Measurements from ENCODE around the gene PSRC1.

Gene PSRC1

DNA sequence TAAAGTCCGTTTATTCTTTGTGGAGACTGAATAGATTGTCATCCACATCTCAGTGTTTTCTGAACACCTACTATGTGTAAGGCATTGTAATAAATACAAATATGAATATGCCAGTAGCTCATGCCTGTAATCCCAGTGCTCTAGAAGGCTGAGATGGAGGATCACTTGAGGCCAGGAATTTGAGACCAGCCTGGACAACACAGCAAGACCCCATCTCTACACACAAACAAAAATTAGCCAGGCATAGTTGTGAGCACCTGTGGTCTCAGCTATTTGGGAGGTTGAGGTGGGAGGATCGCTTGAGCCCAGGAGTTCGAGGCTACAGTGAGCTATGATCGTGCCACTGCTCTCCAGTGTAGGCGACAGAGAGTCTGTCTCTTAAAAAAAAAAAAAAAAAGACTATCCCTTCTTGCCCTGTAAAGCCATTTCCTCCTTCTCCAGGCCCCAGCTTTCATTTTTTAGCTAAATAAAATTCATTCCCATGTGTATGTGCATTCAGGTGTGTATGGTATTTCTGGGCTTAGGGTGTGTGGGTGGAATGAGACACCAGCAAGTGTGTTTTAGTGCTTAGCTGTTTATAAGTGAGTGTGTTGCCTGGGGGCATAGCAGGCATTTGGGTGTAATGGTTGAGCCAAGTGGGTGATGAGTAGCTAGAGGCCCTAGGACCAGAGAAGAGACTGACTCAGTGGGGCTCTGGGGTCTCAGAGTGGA lies 25.8 kb downstream of the PSRC1 start:
- no peak for DNase-seq

DNA sequence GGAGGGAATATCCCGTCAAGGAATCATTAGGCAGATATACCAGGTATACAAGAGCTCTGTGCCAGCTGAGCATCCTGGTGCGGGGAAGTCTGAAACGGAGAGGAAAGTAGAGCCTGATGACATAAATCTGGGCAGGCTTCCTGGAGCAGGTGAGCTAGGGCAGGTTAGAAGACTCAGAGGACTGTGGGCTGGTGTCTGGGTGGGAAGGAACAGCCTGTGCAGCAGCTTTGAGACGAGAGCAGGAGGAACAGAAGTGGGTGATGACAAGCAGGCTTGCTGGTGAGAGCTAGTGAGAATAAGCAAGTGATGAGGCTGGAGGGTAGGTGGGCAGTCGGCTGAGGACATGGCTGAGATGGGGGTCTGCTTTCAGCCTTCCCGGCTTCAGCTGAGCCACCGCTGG lies 26.9 kb downstream of the PSRC1 start:
- no peak for DNase-seq

DNA sequence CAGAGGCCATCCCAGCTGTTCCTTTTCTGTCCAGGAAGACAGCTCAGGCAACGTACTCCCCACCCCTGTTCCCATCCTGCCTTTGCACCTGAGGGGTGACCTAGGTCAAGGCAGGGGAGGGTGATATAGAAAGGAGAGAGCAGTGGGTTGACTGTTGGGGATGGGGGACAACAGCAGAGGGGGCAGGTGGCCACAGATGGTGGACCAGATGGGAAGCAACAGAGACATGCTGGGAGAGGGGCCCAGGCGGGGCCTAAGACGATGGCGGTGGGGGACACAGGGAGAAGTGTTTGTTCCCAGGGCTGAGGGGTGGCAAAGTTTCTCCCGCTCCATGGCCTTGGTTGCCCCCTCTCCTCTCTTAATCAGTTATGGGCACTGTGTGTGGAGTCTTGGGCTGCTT lies 27.3 kb downstream of the PSRC1 start:
- DNase-seq: no peak

DNA sequence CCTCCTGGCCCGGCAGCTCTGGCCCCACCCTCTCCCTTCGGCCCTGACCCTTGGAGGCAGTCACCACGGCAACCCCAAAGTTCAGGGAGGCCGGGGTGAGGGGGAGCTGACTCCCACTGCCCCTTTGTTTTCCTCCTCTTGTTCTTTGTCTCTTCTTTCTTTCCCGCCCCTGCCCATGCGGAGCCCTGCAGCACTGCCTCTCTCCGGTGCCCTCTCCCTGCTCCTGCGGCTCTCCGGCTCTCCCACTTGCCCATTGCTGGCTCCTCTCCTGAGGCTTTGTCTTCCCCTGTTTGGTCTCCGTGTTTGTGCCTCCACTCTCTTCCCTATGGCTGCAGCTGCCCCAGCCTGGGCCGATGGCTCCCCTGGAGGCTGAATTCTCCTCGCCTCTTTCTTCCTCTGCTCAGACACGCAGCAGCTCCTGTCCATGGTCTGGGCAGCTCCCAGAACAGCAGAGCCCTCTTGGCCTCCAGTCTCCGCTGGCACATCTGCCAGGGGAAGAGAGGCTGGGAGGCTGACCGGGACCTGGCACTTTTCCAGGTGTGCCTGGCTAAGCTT lies 27.8 kb downstream of the PSRC1 start:
- no peak for DNase-seq

DNA sequence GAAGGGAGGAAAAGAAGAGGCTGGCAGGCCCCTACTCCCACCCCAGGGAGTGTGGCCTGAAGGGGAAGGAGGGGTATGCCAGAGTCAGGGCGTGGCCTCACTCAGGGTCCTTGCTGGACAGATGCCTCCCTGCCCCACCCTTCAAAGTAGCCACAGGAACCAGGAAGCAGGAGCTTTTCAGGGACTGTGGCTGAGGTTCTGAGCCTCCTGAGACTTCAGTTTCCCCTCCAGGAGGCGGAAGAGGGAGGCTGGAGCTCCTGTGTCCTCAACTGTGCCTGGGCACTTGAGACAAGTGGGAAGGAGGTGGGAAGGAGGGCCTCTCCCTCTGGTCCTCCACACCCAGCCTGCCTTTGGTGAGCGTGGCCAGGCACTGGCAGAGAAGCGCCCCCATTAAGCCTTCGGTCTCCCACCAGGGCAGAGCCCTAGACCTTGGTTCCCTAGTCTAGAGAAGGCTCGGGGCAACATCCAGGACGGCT lies 28.3 kb downstream of the PSRC1 start:
- DNase-seq: no peak

DNA sequence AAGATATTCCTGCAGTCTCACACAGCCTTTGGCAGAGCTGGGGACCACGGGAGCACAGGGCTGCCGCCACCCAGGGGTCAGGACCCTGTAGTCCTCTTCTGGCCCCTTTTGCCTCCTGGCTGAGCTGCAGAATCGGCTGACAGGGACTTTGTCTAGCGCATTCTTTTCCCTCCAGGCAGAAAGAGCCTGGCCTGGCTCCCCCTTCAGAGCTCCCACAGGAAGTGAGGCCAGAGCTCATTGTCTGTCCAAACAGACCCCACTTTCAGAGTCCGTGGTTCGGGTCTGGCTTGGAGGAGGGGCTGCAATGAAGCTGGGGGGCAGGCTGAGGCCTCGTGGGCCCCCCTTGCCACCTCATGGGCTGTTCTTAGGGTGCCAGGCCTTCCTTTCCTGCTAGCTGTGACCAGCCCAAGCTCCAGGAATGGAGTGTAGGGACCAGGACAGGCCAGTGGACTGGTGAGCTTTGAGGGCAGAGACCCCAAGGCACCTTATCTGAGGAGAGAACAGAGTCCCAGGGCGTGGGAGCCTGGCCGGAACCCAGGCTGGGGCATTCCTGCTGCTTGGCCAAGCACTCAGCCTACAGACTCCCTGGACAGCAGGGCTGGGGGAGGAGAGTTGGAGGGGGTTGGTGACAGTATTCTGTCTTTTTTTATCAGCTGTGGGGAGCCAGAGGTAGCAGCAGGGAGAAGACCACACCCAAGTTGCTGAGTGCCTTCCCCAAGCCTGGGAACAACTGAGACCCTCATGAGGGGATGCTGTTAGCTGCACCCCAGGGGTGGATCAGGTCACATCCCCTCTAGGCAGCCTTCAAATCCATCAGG lies 28.9 kb downstream of the PSRC1 start:
- no peak for DNase-seq

DNA sequence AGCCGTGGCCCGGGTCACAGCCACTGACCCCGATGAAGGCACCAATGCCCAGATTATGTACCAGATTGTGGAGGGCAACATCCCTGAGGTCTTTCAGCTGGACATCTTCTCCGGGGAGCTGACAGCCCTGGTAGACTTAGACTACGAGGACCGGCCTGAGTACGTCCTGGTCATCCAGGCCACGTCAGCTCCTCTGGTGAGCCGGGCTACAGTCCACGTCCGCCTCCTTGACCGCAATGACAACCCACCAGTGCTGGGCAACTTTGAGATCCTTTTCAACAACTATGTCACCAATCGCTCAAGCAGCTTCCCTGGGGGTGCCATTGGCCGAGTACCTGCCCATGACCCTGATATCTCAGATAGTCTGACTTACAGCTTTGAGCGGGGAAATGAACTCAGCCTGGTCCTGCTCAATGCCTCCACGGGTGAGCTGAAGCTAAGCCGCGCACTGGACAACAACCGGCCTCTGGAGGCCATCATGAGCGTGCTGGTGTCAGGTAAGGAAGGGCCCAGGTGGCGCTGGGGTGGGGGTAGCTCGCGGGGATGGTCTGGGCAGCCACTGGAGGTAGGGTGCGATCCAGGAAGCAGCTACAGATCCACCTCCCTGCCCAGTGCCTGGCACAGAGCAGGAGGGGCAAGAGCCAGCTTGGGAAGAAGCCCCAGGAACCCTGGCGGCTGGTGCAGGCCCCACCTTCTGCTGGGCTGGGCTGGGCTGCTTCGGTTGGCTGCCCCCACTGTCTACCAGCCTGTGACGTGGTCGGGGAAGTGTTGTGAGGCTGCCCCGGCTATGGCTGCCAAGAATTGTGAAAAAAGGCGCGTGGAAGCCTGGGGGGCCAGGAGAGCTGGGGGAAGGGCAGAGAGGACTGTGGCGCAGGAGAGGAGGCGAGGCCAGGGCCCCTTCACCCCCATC lies 29.8 kb downstream of the PSRC1 start:
- DNase-seq: no peak

DNA sequence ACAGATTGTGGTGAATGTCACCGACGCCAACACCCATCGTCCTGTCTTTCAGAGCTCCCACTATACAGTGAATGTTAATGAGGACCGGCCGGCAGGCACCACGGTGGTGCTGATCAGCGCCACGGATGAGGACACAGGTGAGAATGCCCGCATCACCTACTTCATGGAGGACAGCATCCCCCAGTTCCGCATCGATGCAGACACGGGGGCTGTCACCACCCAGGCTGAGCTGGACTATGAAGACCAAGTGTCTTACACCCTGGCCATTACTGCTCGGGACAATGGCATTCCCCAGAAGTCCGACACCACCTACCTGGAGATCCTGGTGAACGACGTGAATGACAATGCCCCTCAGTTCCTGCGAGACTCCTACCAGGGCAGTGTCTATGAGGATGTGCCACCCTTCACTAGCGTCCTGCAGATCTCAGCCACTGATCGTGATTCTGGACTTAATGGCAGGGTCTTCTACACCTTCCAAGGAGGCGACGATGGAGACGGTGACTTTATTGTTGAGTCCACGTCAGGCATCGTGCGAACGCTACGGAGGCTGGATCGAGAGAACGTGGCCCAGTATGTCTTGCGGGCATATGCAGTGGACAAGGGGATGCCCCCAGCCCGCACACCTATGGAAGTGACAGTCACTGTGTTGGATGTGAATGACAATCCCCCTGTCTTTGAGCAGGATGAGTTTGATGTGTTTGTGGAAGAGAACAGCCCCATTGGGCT lies 30.6 kb downstream of the PSRC1 start:
- no peak for DNase-seq

DNA sequence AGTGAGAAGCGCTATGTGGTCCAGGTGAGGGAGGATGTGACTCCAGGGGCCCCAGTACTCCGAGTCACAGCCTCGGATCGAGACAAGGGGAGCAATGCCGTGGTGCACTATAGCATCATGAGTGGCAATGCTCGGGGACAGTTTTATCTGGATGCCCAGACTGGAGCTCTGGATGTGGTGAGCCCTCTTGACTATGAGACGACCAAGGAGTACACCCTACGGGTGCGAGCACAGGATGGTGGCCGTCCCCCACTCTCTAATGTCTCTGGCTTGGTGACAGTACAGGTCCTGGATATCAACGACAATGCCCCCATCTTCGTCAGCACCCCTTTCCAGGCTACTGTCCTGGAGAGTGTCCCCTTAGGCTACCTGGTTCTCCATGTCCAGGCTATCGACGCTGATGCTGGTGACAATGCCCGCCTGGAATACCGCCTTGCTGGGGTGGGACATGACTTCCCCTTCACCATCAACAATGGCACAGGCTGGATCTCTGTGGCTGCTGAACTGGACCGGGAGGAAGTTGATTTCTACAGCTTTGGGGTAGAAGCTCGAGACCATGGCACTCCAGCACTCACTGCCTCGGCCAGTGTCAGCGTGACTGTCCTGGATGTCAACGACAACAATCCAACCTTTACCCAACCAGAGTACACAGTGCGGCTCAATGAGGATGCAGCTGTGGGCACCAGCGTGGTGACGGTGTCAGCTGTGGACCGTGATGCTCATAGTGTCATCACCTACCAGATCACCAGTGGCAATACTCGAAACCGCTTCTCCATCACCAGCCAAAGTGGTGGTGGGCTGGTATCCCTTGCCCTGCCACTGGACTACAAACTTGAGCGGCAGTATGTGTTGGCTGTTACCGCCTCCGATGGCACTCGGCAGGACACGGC lies 31.4 kb downstream of the PSRC1 start:
- no peak for DNase-seq

DNA sequence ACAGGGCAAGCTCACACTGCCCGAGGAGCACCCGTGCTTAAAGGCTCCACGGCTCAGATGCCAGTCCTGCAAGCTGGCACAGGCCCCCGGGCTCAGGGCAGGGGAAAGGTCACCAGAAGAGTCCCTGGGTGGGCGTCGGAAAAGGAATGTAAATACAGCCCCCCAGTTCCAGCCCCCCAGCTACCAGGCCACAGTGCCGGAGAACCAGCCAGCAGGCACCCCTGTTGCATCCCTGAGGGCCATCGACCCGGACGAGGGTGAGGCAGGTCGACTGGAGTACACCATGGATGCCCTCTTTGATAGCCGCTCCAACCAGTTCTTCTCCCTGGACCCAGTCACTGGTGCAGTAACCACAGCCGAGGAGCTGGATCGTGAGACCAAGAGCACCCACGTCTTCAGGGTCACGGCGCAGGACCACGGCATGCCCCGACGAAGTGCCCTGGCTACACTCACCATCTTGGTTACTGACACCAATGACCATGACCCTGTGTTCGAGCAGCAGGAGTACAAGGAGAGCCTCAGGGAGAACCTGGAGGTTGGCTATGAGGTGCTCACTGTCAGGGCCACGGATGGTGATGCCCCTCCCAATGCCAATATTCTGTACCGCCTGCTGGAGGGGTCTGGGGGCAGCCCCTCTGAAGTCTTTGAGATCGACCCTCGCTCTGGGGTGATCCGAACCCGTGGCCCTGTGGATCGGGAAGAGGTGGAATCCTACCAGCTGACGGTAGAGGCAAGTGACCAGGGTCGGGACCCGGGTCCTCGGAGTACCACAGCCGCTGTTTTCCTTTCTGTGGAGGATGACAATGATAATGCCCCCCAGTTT lies 32.3 kb downstream of the PSRC1 start:
- DNase-seq: no peak

DNA sequence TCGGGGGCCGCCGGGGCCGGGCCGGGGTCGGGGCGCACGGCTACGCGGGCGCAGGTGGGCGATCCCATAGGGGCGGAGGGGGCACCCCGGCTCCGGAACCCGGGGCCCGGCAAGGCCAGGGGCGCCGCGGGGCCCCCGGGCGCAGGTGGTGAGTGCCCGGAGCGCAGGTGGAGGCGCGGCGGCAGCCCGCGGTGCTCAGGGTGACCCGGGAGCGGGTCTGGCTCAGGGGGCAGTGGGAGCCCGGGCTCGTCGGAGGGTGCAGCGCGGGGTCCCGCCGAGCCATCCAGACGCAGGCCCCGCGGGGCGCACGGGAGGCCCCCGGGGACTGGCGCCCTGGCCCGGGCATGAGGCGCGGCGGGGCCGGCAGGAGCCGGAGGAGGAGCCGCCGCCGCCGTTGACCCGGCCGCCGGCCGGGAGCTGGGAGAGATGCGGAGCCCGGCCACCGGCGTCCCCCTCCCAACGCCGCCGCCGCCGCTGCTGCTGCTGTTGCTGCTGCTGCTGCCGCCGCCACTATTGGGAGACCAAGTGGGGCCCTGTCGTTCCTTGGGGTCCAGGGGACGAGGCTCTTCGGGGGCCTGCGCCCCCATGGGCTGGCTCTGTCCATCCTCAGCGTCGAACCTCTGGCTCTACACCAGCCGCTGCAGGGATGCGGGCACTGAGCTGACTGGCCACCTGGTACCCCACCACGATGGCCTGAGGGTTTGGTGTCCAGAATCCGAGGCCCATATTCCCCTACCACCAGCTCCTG lies 33.1 kb downstream of the PSRC1 start:
- no peak for DNase-seq

DNA sequence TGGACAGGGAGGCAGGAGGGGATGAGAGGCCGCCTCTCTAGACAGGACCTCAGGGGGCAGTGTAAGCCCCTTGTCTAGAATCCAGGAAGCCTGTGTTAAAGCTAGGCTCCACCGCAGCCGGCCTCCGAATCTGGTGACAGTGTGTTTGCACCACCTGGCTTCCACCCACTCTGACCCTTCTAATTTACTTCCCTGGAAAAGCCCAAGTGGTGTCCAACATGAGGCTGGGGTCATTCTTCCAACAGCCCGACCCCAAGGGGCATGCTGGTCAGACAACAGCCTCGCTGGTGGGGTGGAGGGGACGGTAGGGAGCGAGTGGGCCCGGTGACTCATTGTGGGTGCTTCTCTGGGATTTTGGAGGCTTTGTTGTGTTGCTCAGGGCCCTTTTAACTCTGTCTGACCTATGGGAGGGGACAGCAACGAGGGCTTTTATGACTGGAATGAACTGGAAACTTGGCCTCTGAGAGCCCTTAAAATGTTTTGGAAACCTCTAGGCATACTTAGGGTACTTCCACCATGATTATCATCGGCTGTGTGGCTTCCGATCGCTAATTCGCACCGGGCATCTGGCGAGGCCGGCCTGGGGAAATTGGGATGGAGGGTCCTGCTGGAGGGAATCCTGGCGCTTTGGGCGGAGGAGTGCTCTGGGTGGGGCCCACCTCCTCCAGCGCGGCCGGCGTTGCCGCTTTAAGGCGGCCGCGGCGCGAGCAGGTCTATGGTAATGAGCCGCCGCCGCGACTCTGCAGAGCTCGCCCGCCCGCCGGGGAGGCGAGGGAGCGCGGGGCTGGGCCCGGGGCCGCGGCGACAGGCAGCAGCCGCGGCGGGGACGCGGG lies 33.9 kb downstream of the PSRC1 start, which contains the start of gene CELSR2:
CELSR2 (plus strand) TSS at position 743 of the 833 bp plus-strand sequence. CDS start 541 bp downstream, outside the sequence.
- no peak for DNase-seq

DNA sequence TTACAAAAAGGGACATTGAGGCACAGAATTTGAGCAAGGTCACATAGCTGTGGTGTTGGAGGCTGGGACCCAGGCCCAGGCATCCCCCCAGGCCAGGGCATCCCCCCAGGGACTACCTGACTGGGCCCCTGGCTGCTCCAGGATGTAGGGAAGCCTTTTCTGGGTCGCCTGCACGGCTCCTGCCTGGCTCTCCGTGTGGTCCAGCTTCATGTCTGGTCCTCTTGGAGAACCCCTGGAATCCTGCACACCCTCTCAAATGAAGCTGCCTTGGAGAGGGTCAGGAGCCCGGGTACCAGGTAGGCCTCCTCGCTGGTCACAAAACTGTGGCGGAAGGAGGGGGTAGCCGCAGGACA lies 34.5 kb downstream of the PSRC1 start:
- DNase-seq: no peak

DNA sequence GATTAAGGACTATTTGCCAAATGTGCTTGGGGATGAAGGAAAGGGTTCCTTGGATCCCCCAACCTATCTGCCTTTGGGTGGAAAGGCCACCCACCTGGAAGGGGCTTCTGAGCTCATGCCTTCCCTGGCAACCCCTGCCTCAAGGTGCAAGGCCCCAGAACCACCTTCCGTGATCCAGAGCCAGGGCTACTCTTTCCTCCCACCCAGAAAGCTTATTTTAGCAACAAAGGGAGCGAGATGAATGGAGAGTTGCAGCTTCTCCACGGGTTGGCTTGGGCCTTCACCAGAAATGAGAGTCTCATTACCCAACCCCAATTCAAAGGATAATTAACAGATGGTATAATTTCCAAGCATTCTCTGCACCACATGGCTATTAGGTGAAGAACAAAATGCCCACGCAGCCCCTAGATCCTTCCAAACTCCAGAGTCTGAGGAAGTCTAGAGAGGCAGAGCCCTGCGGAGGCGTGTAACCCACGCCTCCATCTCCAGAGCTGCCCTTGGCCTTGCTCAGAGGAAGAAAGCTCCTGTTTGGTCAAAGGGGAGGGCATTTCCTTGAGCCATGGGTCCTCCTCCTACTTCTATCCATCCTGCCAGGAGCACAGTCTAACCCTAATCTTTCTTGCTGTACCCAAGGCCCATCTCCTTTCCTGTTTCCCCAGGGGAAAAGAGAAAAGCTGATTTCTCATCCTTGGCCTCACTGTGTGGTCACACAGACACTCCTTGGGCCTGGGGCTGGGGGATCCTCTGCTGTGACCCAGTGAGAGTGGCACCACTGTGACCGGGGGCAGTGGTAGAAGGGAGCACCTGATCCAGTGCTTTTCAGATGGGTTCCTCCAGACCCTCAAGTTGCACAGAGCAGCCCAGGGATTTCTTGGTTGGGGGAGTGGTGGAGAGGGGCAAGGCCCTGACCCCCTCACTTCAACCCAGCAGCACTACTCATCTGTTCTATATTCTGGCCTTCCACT lies 35.3 kb downstream of the PSRC1 start:
- no peak for DNase-seq

DNA sequence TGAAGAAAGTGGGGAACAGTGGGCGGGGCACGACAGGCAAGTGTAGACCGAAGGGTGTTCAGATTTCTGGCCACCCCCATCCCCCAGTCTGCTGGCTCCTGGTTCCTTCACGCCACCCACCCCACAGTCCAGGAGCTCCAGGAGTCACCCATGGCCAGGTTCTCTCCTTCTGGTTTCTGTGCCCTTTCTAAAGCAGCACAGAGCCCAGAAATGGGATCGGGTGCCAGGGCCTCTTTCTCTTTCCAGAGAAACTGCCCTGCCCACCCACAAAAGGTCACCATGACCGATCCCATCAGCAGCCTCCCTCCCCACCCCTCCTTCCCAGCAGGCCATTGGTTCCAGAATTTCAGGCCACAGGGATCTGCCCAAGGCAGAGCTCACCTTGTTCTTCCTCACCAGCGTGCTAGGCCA lies 36.8 kb downstream of the PSRC1 start:
- DNase-seq: no peak

DNA sequence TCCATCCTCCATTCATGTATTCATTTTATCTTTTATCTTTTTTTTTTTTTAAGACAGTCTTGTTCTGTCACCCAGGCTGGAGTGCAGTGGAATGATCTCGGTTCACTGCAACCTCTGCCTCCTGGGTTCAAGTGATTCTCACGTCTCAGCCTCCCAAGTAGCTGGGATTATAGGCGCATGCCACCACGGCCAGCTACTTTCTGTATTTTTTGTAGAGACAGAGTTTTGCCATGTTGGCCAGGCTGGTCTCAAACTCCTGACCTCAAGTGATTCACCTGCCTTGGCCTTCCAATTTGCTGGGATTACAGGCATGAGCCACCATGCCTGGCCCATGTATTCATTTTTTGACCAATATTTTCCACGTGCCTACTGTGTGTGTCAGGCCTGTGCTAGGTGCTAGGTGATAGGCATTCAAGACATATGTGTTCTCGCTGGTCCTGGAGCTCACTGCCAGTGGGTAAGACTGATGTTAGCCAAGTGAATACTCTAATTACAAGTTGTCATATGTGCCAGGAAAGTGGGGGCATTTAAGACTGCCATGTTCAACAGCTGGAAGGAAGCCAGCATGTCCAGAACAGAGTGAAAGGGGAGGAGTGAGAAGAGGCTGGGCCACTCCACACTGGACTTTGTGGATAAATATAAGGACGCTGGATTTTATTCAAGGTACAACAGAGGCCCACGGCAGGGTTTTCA lies 38.9 kb downstream of the PSRC1 start:
- no peak for DNase-seq

DNA sequence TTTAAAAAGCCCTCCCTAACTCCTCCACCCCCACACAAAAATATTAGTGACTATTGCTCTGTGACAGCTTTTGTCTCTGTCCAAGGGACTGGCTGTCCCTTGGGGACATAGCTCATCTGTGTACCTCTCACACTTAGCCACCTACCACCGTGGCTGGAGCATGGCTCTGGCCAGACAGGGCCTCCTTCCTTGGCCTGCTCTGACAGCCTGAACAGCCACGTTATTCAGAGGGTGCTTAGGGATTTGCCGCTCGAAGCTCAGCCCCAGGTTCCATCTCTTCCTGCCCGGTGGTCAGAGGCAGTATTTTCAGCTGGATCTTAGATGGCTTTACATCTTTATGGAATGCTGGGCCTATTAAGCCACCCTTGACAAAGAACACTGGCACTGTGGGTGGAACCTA lies 39.7 kb downstream of the PSRC1 start:
- no peak for DNase-seq
